Ovary (tissue), 1 donor: ENCODE results near the gene RALBP1.

Experiments used
- EP300 ChIP-seq: sonication (generic); formaldehyde crosslinking; IDR thresholded peaks from one replicate; pipeline ENCODE4 v1.6.1; 2017; ENCODE audit warnings: antibody characterized with exemption
- POLR2A ChIP-seq: fragments of 450-650 bp; IDR thresholded peaks from one replicate; pipeline ENCODE4 v1.6.1; 2017; ENCODE audit warnings: antibody characterized with exemption, mild to moderate bottlenecking, moderate library complexity

DNA sequence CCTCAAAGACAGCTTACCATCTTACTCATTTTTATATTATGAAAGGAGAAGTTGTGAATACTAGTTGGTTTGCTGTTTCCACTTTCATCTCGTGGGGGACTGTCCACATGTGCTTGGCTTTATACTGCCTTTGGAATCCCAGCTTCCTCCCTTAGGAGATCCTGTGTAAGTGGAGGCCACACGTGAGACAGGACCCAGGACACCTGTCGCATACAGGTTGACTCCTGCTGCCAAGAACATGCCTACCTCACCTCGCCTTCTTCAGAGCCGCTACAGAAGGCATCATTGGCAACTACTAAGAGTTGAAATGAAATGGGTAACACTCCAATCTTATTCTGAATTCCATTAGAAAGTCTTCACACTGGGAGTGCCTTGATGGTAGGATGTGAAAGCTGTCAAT is 69.7 kb downstream of the RALBP1 start:
- TF ChIP-seq EP300 (no peak), POLR2A (no peak)
